ENCODE results near the gene SLC4A7. TPM values are rescaled to one million over a fixed set of nuclear protein-coding genes. Genes with fewer than 3 reads are reported as not detected.

Gene SLC4A7
- total and polyA plus RNA-seq, 4 donors, result 3.3 to 87.1 (median 11.9) TPM

GRCh38 chr3:27380433-27381357 lies 103.5 kb downstream of the SLC4A7 start:
- no peak overlapping the region for H3K4me3 ChIP-seq
- TF ChIP-seq, protein P1, sequence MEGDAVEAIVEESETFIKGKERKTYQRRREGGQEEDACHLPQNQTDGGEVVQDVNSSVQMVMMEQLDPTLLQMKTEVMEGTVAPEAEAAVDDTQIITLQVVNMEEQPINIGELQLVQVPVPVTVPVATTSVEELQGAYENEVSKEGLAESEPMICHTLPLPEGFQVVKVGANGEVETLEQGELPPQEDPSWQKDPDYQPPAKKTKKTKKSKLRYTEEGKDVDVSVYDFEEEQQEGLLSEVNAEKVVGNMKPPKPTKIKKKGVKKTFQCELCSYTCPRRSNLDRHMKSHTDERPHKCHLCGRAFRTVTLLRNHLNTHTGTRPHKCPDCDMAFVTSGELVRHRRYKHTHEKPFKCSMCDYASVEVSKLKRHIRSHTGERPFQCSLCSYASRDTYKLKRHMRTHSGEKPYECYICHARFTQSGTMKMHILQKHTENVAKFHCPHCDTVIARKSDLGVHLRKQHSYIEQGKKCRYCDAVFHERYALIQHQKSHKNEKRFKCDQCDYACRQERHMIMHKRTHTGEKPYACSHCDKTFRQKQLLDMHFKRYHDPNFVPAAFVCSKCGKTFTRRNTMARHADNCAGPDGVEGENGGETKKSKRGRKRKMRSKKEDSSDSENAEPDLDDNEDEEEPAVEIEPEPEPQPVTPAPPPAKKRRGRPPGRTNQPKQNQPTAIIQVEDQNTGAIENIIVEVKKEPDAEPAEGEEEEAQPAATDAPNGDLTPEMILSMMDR (IDR thresholded peaks at IDR 0.05; ENCODE audit: control extremely low read depth, extremely low read depth), result no peak
- H3K27ac ChIP-seq (ENCODE audit: low read depth in 1 of 2, low read length in 1 of 2), result no peak overlapping the region
- 75 to 89% methylated on average over 3 of the region's 3 CpGs for WGBS, 2 donors
- DNase-seq, result no peak
- H3K27me3 ChIP-seq (ENCODE audit: control insufficient read depth in 3 of 3, insufficient read depth in 3 of 3, low read length in 2 of 3), result no peaks in the 10 kb centered on the region
- no peaks in the 10 kb centered on the region for H3K9me3 ChIP-seq (ENCODE audit: control insufficient read depth in 4 of 4, insufficient read depth in 3 of 4, low read length in 3 of 4)
- no peak for ATAC-seq (ENCODE audit: insufficient read depth, low FRiP score)
- H3K9ac ChIP-seq (ENCODE audit: insufficient read depth in 1 of 2, low read length in 2 of 2), result no peak overlapping the region
- peaks cover 0 to 20% (median 2%) of the 10 kb centered on the region in 4 donors for H3K36me3 ChIP-seq (ENCODE audit: control insufficient read depth in 4 of 4, insufficient read depth in 4 of 4, low read length in 4 of 4)
- peaks cover 0 to 11% (median 0%) of the 10 kb centered on the region in 5 donors for H3K4me1 ChIP-seq (ENCODE audit: control insufficient read depth in 5 of 5, insufficient read depth in 5 of 5, low read length in 5 of 5)

- ATAC-seq (ENCODE audit: insufficient read depth, low FRiP score) (no peak), DNase-seq (no peak)
- TF ChIP-seq, protein P1 (IDR thresholded peaks at IDR 0.05; ENCODE audit: control extremely low read depth, extremely low read depth), result no peak
- Histone ChIP-seq H3K27ac (ENCODE audit: low read depth in 1 of 2, low read length in 1 of 2) (no peak overlapping the region), H3K36me3 (ENCODE audit: control insufficient read depth in 4 of 4, insufficient read depth in 4 of 4, low read length in 4 of 4) (peaks cover 0 to 5% (median 0%) of the 10 kb centered on the region in 4 donors), H3K9me3 (ENCODE audit: control insufficient read depth in 4 of 4, insufficient read depth in 3 of 4, low read length in 3 of 4) (no peaks in the 10 kb centered on the region), H3K9ac (ENCODE audit: insufficient read depth in 1 of 2, low read length in 2 of 2) (no peak overlapping the region), H3K4me3 (no peak overlapping the region), H3K4me1 (ENCODE audit: control insufficient read depth in 5 of 5, insufficient read depth in 5 of 5, low read length in 5 of 5) (peaks cover 0 to 1% (median 0%) of the 10 kb centered on the region in 5 donors), H3K27me3 (ENCODE audit: control insufficient read depth in 3 of 3, insufficient read depth in 3 of 3, low read length in 2 of 3) (no peaks in the 10 kb centered on the region)
Observed at GRCh38 chr3:27378331-27378730, 105.9 kb downstream of the SLC4A7 start.

- H3K4me1 ChIP-seq (ENCODE audit: control insufficient read depth in 5 of 5, insufficient read depth in 5 of 5, low read length in 5 of 5), result no peaks in the 10 kb centered on the region
- H3K27ac ChIP-seq (ENCODE audit: low read depth in 1 of 2, low read length in 1 of 2), result no peak overlapping the region
- H3K9me3 ChIP-seq (ENCODE audit: control insufficient read depth in 4 of 4, insufficient read depth in 3 of 4, low read length in 3 of 4), result no peaks in the 10 kb centered on the region
- no peak overlapping the region for H3K9ac ChIP-seq (ENCODE audit: insufficient read depth in 1 of 2, low read length in 2 of 2)
- TF ChIP-seq, protein P1 (IDR thresholded peaks at IDR 0.05; ENCODE audit: control extremely low read depth, extremely low read depth), result no peak
- DNase-seq (no peak), ATAC-seq (ENCODE audit: insufficient read depth, low FRiP score) (no peak)
- no peaks in the 10 kb centered on the region for H3K36me3 ChIP-seq (ENCODE audit: control insufficient read depth in 4 of 4, insufficient read depth in 4 of 4, low read length in 4 of 4)
- WGBS, 2 donors, result 73 to 77% methylated on average over 6 of the region's 6 CpGs
- no peak overlapping the region for H3K4me3 ChIP-seq
- H3K27me3 ChIP-seq (ENCODE audit: control insufficient read depth in 3 of 3, insufficient read depth in 3 of 3, low read length in 2 of 3), result no peaks in the 10 kb centered on the region
Observed at GRCh38 chr3:27376109-27376772, 107.9 kb downstream of the SLC4A7 start.

Data from lung (tissue), 12 donors.